H9 (cell line): ENCODE data around the gene LRPAP1. TPM values are rescaled to one million over a fixed set of nuclear protein-coding genes. Genes with fewer than 3 reads are reported as not detected.

Experiments used
- DNase-seq: peaks from one replicate; pipeline ENCODE4 v3.0.0-alpha.2; 2017
- H2AFZ ChIP-seq: one replicate; pipeline ENCODE4 v1.6.1; 2013; ENCODE audit warnings: mild to moderate bottlenecking, low read length, control low read depth, moderate library complexity
- H2AK5ac ChIP-seq: 2 replicates; pipeline ENCODE4 v1.6.1; 2013; ENCODE audit warnings: low read length, control low read depth, mixed read lengths; ENCODE audit not compliant: insufficient read length
- H2BK120ac ChIP-seq: one replicate; pipeline ENCODE4 v1.6.1; 2013; ENCODE audit warnings: low read depth, mild to moderate bottlenecking, low read length, control low read depth, inconsistent platforms; ENCODE audit not compliant: poor library complexity, severe bottlenecking
- H2BK12ac ChIP-seq: 2 replicates; pipeline ENCODE4 v1.6.1; 2013; ENCODE audit warnings: low read length, control low read depth, mixed read lengths, low read depth; ENCODE audit not compliant: insufficient read length
- H2BK15ac ChIP-seq: 2 replicates; pipeline ENCODE4 v1.6.1; 2013; ENCODE audit warnings: low read depth, low read length, control low read depth
- H2BK20ac ChIP-seq: one replicate; pipeline ENCODE4 v1.6.1; 2013; ENCODE audit warnings: low read depth, mild to moderate bottlenecking, low read length, control low read depth, inconsistent platforms; ENCODE audit not compliant: poor library complexity, severe bottlenecking
- H2BK5ac ChIP-seq: 2 replicates; pipeline ENCODE4 v1.6.1; 2013; ENCODE audit warnings: low read length, control low read depth, mixed read lengths; ENCODE audit not compliant: insufficient read length
- H3K14ac ChIP-seq: 2 replicates; pipeline ENCODE4 v1.6.1; 2013; ENCODE audit warnings: low read length, control low read depth; ENCODE audit not compliant: insufficient read depth
- H3K18ac ChIP-seq: 2 replicates; pipeline ENCODE4 v1.6.1; 2013; ENCODE audit warnings: low read depth, mild to moderate bottlenecking, mixed read lengths, low read length, control low read depth; ENCODE audit not compliant: insufficient read length
- H3K23ac ChIP-seq: 2 replicates; pipeline ENCODE4 v1.6.1; 2013; ENCODE audit warnings: low read length, control low read depth, mixed read lengths, low read depth; ENCODE audit not compliant: insufficient read length
- H3K23me2 ChIP-seq: 2 replicates; pipeline ENCODE4 v1.6.1; 2013; ENCODE audit warnings: low read depth, mild to moderate bottlenecking, mixed read lengths, low read length, control low read depth; ENCODE audit not compliant: insufficient read length, poor library complexity, severe bottlenecking
- H3K27ac ChIP-seq: 2 replicates; pipeline ENCODE4 v1.5.1; 2013; ENCODE audit warnings: low read length, control low read depth, mixed read lengths, low read depth; ENCODE audit not compliant: insufficient read length
- H3K27me3 ChIP-seq: 2 replicates; pipeline ENCODE4 v1.6.1; 2013; ENCODE audit warnings: low read length, control low read depth, inconsistent platforms; ENCODE audit not compliant: insufficient read depth
- H3K4ac ChIP-seq: 2 replicates; pipeline ENCODE4 v1.6.1; 2013; ENCODE audit warnings: low read depth, mild to moderate bottlenecking, control low read depth, inconsistent platforms, low read length, moderate library complexity
- H3K4me1 ChIP-seq: 2 replicates; pipeline ENCODE4 v1.6.1; 2013; ENCODE audit warnings: low read length, control low read depth, inconsistent platforms; ENCODE audit not compliant: insufficient read depth
- H3K4me2 ChIP-seq: 2 replicates; pipeline ENCODE4 v1.6.1; 2013; ENCODE audit warnings: low read length, control low read depth, mixed read lengths; ENCODE audit not compliant: insufficient read length, insufficient read depth
- H3K56ac ChIP-seq: 2 replicates; pipeline ENCODE4 v1.6.1; 2013; ENCODE audit warnings: low read depth, mild to moderate bottlenecking, mixed read lengths, low read length, control low read depth; ENCODE audit not compliant: insufficient read length
- H3K79me1 ChIP-seq: 2 replicates; pipeline ENCODE4 v1.6.1; 2013; ENCODE audit warnings: low read depth, mild to moderate bottlenecking, moderate library complexity, low read length, control low read depth, inconsistent platforms; ENCODE audit not compliant: insufficient read depth, poor library complexity, severe bottlenecking
- H3K79me2 ChIP-seq: 2 replicates; pipeline ENCODE4 v1.6.1; 2013; ENCODE audit warnings: low read length, control low read depth, inconsistent platforms; ENCODE audit not compliant: insufficient read depth
- H3K9ac ChIP-seq: 2 replicates; pipeline ENCODE4 v1.6.1; 2013; ENCODE audit warnings: low read length, control low read depth, mixed read lengths; ENCODE audit not compliant: insufficient read length; ENCODE audit errors: extremely low read depth
- H3K9me3 ChIP-seq: one replicate; pipeline ENCODE4 v1.6.1; 2013; ENCODE audit warnings: low read depth, low read length, inconsistent platforms; ENCODE audit not compliant: control insufficient read depth
- H3T11ph ChIP-seq: one replicate; pipeline ENCODE4 v1.6.1; 2013; ENCODE audit warnings: mild to moderate bottlenecking, low read length, control low read depth, inconsistent platforms
- H4K20me1 ChIP-seq: one replicate; pipeline ENCODE4 v1.6.1; 2013; ENCODE audit not compliant: control insufficient read depth, insufficient read length, insufficient read depth
- H4K5ac ChIP-seq: 2 replicates; pipeline ENCODE4 v1.6.1; 2013; ENCODE audit warnings: low read depth, mild to moderate bottlenecking, mixed read lengths, low read length, control low read depth; ENCODE audit not compliant: insufficient read length
- H4K8ac ChIP-seq: replicated peaks from 2 replicates; pipeline ENCODE4 v1.6.1; 2013; ENCODE audit warnings: low read length, control low read depth, mixed read lengths, low read depth; ENCODE audit not compliant: insufficient read length
- H4K91ac ChIP-seq: 2 replicates; pipeline ENCODE4 v1.6.1; 2013; ENCODE audit warnings: low read depth, mild to moderate bottlenecking, moderate library complexity, mixed read lengths, low read length, control low read depth; ENCODE audit not compliant: insufficient read length
- H3K27ac Mint-ChIP-seq, 3 experiments: 2 replicates in 2 of 3; 3 replicates in 1 of 3; pipeline ENCODE4 v1.8.0; 2020 to 2021; ENCODE audit warnings: mixed read lengths in 3 of 3, mild to moderate bottlenecking in 1 of 3, moderate library complexity in 1 of 3
- H3K27me3 Mint-ChIP-seq: 2 replicates; pipeline ENCODE4 v1.8.0; 2021; ENCODE audit warnings: low read depth, mild to moderate bottlenecking, moderate library complexity, mixed read lengths
- H3K36me3 Mint-ChIP-seq, 3 experiments: 2 replicates in 2 of 3; 3 replicates in 1 of 3; pipeline ENCODE4 v1.8.0; 2020 to 2021; ENCODE audit warnings: low read depth in 3 of 3, mixed read lengths in 3 of 3; ENCODE audit not compliant: insufficient read depth in 1 of 3
- H3K4me1 Mint-ChIP-seq, 2 experiments: 2 replicates each; pipeline ENCODE4 v1.8.0; 2020; ENCODE audit warnings: mixed read lengths in 2 of 2
- H3K4me3 Mint-ChIP-seq, 2 experiments: 2 replicates in 1 of 2; 3 replicates in 1 of 2; pipeline ENCODE4 v1.8.0; 2020 to 2021; ENCODE audit warnings: mild to moderate bottlenecking in 2 of 2, mixed read lengths in 2 of 2, moderate library complexity in 1 of 2
- H3K9me3 Mint-ChIP-seq, 2 experiments: 2 replicates in 1 of 2; 3 replicates in 1 of 2; pipeline ENCODE4 v1.8.0; 2020; ENCODE audit warnings: mild to moderate bottlenecking in 2 of 2, mixed read lengths in 2 of 2, moderate library complexity in 1 of 2
- CTCF ChIP-seq: fragments of 200-600 bp; sonication (generic); conservative IDR thresholded peaks from 3 replicates; pipeline ENCODE4 v1.8.0; 2021; ENCODE audit warnings: antibody characterized with exemption, mild to moderate bottlenecking
- WGBS: extraction: QIAGEN DNeasy Blood & Tissue Kit; methylation state at CpG from one replicate; pipeline ENCODE4 v1.1.7; 2013; ENCODE audit warnings: missing lambda C conversion rate, low lambda C conversion rate, mixed read lengths; ENCODE audit not compliant: insufficient read length; ENCODE audit errors: extremely low coverage; 5-methylcytosine and 5-hydroxymethylcytosine counted together
- total RNA-seq: library from RNA; stranded (reverse); gene quantifications from 2 replicates; pipeline ENCODE4 v1.2.1, GENCODE V29; 2021

LRPAP1 gene
- total RNA-seq, 1 experiment from 2014 or later = 85.9 TPM

DNA sequence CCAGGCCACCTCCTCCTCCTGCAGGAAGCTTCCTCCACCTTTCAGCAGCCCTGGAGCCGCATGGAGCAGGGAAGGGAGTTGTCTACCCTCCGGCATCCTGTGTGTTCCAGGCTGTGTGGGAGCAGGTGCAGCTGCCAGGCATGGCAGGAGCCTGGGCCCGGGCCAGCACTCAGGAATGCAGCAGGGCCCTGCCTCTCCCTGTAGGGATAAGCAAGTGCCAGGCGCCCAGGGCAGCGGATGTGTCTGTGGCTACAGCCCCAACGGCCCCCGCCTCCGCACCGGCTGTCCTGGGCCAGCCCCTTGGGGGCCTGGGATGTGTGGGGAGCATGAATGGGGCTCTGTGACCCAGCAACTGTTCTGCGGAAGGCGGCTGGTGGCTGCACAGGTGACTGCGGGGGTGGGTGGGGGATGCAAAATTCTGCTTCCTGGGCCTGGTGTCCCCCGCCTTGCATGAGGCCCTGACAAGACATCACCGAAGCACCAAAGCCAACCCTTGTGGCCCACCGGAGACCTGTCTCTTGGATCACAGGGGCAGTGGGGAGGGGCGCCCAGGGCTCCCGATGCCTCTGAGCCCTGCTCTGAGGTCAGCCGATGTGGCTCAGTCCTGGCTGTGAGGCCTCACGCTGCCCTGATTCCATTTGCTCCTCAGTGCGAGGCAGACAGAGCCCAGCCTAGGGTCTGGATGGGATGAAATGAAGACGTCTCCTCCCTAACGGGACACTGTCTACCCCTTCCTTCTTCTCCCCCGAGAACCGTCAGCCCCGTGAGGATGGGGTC is 70.5 kb downstream of the LRPAP1 start:
- no peak overlapping the region for H4K5ac ChIP-seq
- no peak overlapping the region for H2BK12ac ChIP-seq
- H3K18ac ChIP-seq = no peak overlapping the region
- H3K27ac ChIP-seq = no peak overlapping the region
- H3K4me2 ChIP-seq = no peak overlapping the region
- Mint-ChIP-seq H3K4me3 (no peak overlapping the region), H3K9me3 (0 out of 5 replicates have a peak, but pooled peaks cover 0 to 2% of the 10 kb centered on the region in 2 experiments), H3K36me3 (peaks cover 0 to 5% (median 0%) of the 10 kb centered on the region in 3 experiments; a peak in 1 of 7 replicates), H3K4me1 (peaks cover 9 to 10% of the 10 kb centered on the region in 2 experiments; a peak in 2 of 4 replicates), H3K27me3 (peaks cover 82% of the 10 kb centered on the region), H3K27ac (no peak overlapping the region)
- no peak overlapping the region for H3K23ac ChIP-seq
- H3K27me3 ChIP-seq = peaks cover 2% of the 10 kb centered on the region; the same call in 1 of the 2 replicates
- no peak for DNase-seq
- no peaks in the 10 kb centered on the region for H3K23me2 ChIP-seq
- no peak for TF ChIP-seq CTCF
- no peak overlapping the region for H3K4ac ChIP-seq
- no peak overlapping the region for H3K9ac ChIP-seq
- H4K20me1 ChIP-seq = no peaks in the 10 kb centered on the region
- no peaks in the 10 kb centered on the region for H3K9me3 ChIP-seq
- no peak overlapping the region; the same call in 1 of the 2 replicates for H3K14ac ChIP-seq
- no peaks in the 10 kb centered on the region for H3K79me1 ChIP-seq
- no peak overlapping the region for H2BK120ac ChIP-seq
- H2BK5ac ChIP-seq = no peak overlapping the region
- no peak overlapping the region for H2AK5ac ChIP-seq
- no CpG with 5 or more reads among the region's 25 CpGs for WGBS
- H3K79me2 ChIP-seq = no peaks in the 10 kb centered on the region
- no peak overlapping the region for H3T11ph ChIP-seq
- H2AFZ ChIP-seq = no peak overlapping the region
- no peaks in the 10 kb centered on the region for H3K4me1 ChIP-seq
- H2BK20ac ChIP-seq = no peak overlapping the region
- H4K91ac ChIP-seq = no peak overlapping the region
- no peak overlapping the region for H2BK15ac ChIP-seq
- no peak overlapping the region for H3K56ac ChIP-seq
- H4K8ac ChIP-seq = no peak overlapping the region
